ENCODE results near the gene OR4N2. TPM values are rescaled to one million over a fixed set of nuclear protein-coding genes. Genes with fewer than 3 reads are reported as not detected.
"Not testable (repeated sequence)": the region's sequence is repeated elsewhere in the genome, so short reads cannot be mapped to it uniquely, and the experiment has no call there.

Gene OR4N2
- total RNA-seq, 1 donor from 2014 or later = not detected

DNA sequence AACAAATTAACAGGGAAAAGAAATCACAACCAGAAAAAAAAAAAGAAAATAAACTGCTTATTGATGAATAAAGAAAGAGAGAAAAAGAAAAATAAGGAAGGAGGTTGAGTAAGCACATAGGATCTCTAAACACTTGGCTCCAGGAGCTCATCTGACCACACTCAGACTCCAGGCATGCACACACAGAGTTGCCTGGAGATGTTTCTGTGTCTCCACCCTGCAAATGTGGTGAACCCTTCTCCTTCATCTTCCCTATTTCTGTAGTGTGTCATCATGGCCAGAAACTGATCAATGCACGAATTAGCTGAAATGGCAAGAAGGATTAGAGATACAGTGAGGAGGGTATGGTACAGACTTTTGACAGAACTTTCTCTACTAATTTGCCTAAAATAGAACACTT, 20.2 kb downstream of the OR4N2 start:
- H3K4me3 ChIP-seq = no peak overlapping the region
- H3K9me3 ChIP-seq = no peaks in the 10 kb centered on the region
- ATAC-seq = peak in 1 of 2 donors; percentile 29
- no peak for DNase-seq
- no peaks in the 10 kb centered on the region for H3K36me3 ChIP-seq
- TF ChIP-seq, protein P1, sequence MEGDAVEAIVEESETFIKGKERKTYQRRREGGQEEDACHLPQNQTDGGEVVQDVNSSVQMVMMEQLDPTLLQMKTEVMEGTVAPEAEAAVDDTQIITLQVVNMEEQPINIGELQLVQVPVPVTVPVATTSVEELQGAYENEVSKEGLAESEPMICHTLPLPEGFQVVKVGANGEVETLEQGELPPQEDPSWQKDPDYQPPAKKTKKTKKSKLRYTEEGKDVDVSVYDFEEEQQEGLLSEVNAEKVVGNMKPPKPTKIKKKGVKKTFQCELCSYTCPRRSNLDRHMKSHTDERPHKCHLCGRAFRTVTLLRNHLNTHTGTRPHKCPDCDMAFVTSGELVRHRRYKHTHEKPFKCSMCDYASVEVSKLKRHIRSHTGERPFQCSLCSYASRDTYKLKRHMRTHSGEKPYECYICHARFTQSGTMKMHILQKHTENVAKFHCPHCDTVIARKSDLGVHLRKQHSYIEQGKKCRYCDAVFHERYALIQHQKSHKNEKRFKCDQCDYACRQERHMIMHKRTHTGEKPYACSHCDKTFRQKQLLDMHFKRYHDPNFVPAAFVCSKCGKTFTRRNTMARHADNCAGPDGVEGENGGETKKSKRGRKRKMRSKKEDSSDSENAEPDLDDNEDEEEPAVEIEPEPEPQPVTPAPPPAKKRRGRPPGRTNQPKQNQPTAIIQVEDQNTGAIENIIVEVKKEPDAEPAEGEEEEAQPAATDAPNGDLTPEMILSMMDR (IDR thresholded peaks at IDR 0.05) = no peak
- H3K27ac ChIP-seq = no peak overlapping the region
- H3K4me1 ChIP-seq = no peaks in the 10 kb centered on the region
- no peaks in the 10 kb centered on the region for H3K27me3 ChIP-seq (ENCODE audit: low read depth)
- intact Hi-C loops (cut with DNase I) = no loop called here

DNA sequence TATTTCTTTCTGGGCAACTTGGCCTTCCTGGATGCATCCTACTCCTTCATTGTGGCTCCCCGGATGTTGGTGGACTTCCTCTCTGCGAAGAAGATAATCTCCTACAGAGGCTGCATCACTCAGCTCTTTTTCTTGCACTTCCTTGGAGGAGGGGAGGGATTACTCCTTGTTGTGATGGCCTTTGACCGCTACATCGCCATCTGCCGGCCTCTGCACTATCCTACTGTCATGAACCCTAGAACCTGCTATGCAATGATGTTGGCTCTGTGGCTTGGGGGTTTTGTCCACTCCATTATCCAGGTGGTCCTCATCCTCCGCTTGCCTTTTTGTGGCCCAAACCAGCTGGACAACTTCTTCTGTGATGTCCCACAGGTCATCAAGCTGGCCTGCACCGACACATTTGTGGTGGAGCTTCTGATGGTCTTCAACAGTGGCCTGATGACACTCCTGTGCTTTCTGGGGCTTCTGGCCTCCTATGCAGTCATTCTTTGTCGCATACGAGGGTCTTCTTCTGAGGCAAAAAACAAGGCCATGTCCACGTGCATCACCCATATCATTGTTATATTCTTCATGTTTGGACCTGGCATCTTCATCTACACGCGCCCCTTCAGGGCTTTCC, 24.2 kb downstream of the OR4N2 start:
- H3K4me1 ChIP-seq; H3K4me3 ChIP-seq; H3K27ac ChIP-seq; ATAC-seq; intact Hi-C loops (cut with DNase I); DNase-seq; H3K36me3 ChIP-seq; H3K27me3 ChIP-seq (ENCODE audit: low read depth); H3K9me3 ChIP-seq: not testable (repeated sequence)

DNA sequence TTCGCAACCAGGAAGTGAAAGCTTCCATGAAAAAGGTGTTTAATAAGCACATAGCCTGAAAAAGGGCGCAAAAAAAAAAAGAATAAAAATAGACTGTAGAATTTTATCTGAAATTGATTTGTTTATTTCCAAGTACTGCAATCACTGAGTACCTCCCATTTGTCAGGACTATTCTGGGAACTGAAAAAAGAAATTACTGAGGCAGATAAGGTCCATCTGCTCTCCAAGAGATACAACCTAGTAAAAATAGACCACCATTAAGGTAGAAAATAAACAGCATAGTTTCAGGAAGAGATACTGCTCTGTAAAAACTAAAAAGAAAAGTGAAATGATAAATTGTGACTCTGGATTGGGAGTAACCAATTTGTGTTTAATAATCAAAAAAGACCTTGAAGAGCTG, 24.7 kb downstream of the OR4N2 start:
- DNase-seq = no peak
- H3K27me3 ChIP-seq (ENCODE audit: low read depth) = no peaks in the 10 kb centered on the region
- ATAC-seq = no peak
- no peaks in the 10 kb centered on the region for H3K4me1 ChIP-seq
- no peak overlapping the region for H3K27ac ChIP-seq
- no peaks in the 10 kb centered on the region for H3K9me3 ChIP-seq
- H3K4me3 ChIP-seq = no peak overlapping the region
- no peaks in the 10 kb centered on the region for H3K36me3 ChIP-seq
- intact Hi-C loops (cut with DNase I) = no loop called here
- TF ChIP-seq, protein P1 (IDR thresholded peaks at IDR 0.05) = no peak

DNA sequence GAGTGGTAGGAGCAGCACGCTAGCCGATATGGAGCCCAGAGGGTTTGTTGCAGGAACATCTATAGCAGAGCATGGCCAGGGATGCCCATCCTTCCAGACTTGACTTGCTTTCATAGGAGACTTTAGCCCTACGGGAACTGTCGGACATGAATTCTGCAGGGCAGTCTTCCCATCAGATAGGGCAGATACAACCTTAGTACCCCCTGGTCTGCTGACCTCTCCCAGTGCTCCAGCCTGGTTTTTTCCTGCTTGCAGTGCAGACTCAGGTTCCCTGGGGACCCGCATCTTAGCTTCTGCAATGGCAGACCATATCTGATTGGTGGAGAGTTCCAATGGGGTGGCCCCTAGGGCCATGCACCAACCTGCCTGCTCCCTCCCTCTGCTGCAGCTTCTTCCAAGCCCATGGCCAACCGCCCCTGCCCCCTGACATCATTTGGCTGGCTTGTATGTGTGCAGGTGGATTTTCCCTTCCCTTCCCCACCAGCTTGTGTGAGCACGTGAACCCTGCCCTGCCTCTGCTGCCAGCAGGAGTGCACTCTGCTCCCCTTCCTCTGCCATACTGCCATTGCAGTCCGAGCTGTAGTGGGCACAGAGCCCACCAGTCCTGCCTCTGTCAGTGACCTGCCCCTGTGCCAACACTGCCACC, 30.8 kb downstream of the OR4N2 start:
- H3K9me3 ChIP-seq; H3K36me3 ChIP-seq; H3K4me1 ChIP-seq; H3K27ac ChIP-seq; H3K27me3 ChIP-seq (ENCODE audit: low read depth); DNase-seq; intact Hi-C loops (cut with DNase I); H3K4me3 ChIP-seq: not testable (repeated sequence)
- ATAC-seq = peak; percentile 11 to 43

DNA sequence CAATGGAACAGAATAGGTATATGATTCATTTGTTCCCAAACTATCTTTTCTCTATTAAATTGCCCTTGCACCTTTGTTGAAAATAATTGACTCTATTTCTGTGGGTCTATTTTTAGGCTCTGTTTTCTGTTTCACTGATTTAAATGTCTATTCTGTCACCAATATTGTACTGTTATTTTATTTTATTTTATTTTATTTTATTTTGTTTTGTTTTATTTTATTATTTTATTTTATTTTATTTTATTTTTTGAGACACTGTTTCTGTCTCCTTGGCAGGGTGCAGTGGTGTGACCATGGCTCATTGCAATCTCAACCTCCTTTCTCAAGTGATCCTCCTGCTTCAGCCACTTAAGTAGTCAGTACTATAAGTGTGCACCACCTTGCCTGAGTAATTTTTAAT, 34.9 kb downstream of the OR4N2 start:
- Histone ChIP-seq H3K9me3 (no peaks in the 10 kb centered on the region), H3K27ac (no peak overlapping the region), H3K36me3 (no peaks in the 10 kb centered on the region), H3K27me3 (ENCODE audit: low read depth) (no peaks in the 10 kb centered on the region), H3K4me3 (no peak overlapping the region), H3K4me1 (no peaks in the 10 kb centered on the region)
- DNase-seq (no peak), ATAC-seq (no peak)
- TF ChIP-seq, protein P1 (IDR thresholded peaks at IDR 0.05) = no peak
- intact Hi-C loops (cut with DNase I) = no loop called here

DNA sequence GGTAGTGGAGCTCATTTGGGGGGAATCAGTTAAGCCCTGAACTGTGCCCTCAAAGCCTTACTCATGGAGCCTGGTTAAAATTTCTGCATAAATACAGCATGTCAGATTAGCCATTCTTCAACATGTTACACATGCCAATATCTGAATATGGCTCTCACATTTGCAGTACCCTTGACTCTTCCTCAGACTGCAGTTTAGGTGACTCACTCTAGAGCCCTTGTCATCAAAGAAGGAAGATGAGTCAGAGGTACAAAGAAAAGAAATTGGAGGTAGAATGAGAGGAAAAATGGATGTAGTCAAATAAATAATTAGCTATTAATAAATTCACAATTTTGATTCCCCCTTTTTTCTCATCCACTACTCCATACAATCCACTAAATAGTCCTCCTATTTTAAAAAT, 47.8 kb downstream of the OR4N2 start:
- Histone ChIP-seq H3K36me3 (no peaks in the 10 kb centered on the region), H3K9me3 (no peaks in the 10 kb centered on the region), H3K27me3 (ENCODE audit: low read depth) (no peaks in the 10 kb centered on the region), H3K27ac (no peak overlapping the region), H3K4me3 (no peak overlapping the region), H3K4me1 (no peaks in the 10 kb centered on the region)
- TF ChIP-seq, protein P1 (IDR thresholded peaks at IDR 0.05) = no peak
- DNase-seq (no peak), ATAC-seq (no peak)
- intact Hi-C loops (cut with DNase I) = no loop called here

DNA sequence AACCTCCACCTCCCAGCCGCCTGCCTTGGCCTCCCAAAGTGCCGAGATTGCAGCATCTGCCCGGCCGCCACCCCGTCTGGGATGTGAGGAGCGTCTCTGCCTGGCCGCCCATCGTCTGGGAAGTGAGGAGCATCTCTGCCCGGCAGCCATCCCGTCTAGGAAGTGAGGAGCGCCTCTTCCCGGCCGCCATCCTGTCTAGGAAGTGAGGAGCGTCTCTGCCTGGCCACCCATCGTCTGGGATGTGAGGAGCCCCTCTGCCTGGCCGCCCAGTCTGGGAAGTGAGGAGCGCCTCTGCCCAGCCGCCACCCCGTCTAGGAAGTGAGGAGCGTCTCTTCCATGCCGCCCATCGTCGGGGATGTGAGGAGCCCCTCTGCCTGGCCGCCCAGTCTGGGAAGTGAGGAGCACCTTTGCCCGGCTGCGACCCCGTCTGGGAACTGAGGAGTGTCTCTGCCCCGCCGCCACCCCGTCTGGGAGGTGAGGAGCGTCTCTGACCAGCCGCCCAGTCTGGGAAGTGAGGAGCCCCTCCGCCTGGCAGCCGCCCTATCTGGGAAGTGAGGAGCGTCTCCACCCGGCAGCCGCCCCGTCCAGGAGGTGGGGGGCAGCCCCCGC, 62.6 kb downstream of the OR4N2 start:
- H3K4me1 ChIP-seq; ATAC-seq; H3K9me3 ChIP-seq; H3K27ac ChIP-seq; H3K4me3 ChIP-seq; H3K36me3 ChIP-seq; intact Hi-C loops (cut with DNase I); H3K27me3 ChIP-seq (ENCODE audit: low read depth): not testable (repeated sequence)
- DNase-seq = peak; percentile 48

All from lower lobe of right lung (tissue), 2 donors.